PFSK-1 (cell line): ENCODE measurements around the gene SEC14L5.

Experiments
- FOXP2 ChIP-seq: optimal IDR thresholded peaks from 2 replicates; pipeline ENCODE3; 2011; ENCODE audit warnings: borderline replicate concordance, control low read depth, inconsistent platforms; ENCODE audit not compliant: insufficient read depth; ENCODE audit errors: extremely low read length, extremely low read depth
- POLR2AphosphoS5 ChIP-seq: IDR thresholded peaks from 2 replicates; pipeline ENCODE4 v1.6.1; 2012; ENCODE audit warnings: low read depth, mild to moderate bottlenecking, control low read depth, low read length, moderate library complexity
- REST ChIP-seq, 2 experiments: IDR thresholded peaks; 2 replicates each; pipeline versions ENCODE4 v1.6.1 to v1.8.0; 2011 to 2012; ENCODE audit warnings: low read depth in 2 of 2, low read length in 2 of 2, control low read depth in 1 of 2, inconsistent platforms in 1 of 2, mild to moderate bottlenecking in 1 of 2, moderate library complexity in 1 of 2; ENCODE audit not compliant: insufficient read depth in 1 of 2
- SIN3A ChIP-seq: IDR thresholded peaks from 2 replicates; pipeline ENCODE4 v1.6.1; 2012; ENCODE audit warnings: mild to moderate bottlenecking, low read length, moderate library complexity, borderline replicate concordance; ENCODE audit not compliant: insufficient read depth
- TAF1 ChIP-seq: IDR thresholded peaks from 2 replicates; pipeline ENCODE4 v1.6.1; 2012; ENCODE audit warnings: low read length, control low read depth, borderline replicate concordance; ENCODE audit not compliant: insufficient read depth

GRCh38 chr16:5015887-5016286, 57.8 kb downstream of the SEC14L5 start:
- TF ChIP-seq SIN3A (no peak), POLR2AphosphoS5 (no peak), TAF1 (no peak), REST (IDR thresholded peaks at IDR 0.05; ENCODE audit: insufficient read depth in 1 of 2, low read depth in 2 of 2, low read length in 2 of 2) (no peak), FOXP2 (no peak)
